GM12878 (cell line): ENCODE results near the gene LGALS1. TPM values are rescaled to one million over a fixed set of nuclear protein-coding genes. Genes with fewer than 3 reads are reported as not detected.

Experiments used
- ATF2 ChIP-seq: IDR thresholded peaks from 2 replicates; pipeline ENCODE4 v1.6.1; 2012; ENCODE audit warnings: low read length, inconsistent platforms
- BCLAF1 ChIP-seq: fragments of 450-650 bp; IDR thresholded peaks from 2 replicates; pipeline ENCODE4 v1.6.1; 2017; ENCODE audit warnings: antibody characterized with exemption, mild to moderate bottlenecking, moderate library complexity
- CEBPZ ChIP-seq: fragments of 150-350 bp; IDR thresholded peaks from 2 replicates; pipeline ENCODE4 v1.6.1; 2016; ENCODE audit warnings: low read depth, low read length
- EED ChIP-seq: sonication (generic); IDR thresholded peaks from 2 replicates; pipeline ENCODE4 v1.6.1; 2016; ENCODE audit warnings: antibody characterized with exemption, low read depth
- EGR1 ChIP-seq, 2 experiments: IDR thresholded peaks; 1 replicate in 1 of 2; 2 replicates in 1 of 2; pipeline ENCODE4 v1.6.1; 2011 to 2012; ENCODE audit warnings: low read depth in 2 of 2, low read length in 2 of 2, borderline replicate concordance in 1 of 2, mild to moderate bottlenecking in 1 of 2, moderate library complexity in 1 of 2
- HCFC1 ChIP-seq: fragments of 150-350 bp; IDR thresholded peaks from 2 replicates; pipeline ENCODE4 v1.6.1; 2014; ENCODE audit warnings: low read length
- IRF3 ChIP-seq: fragments of 450-650 bp; IDR thresholded peaks from 2 replicates; pipeline ENCODE4 v1.6.1; 2014; ENCODE audit warnings: mild to moderate bottlenecking
- JUNB ChIP-seq: IDR thresholded peaks from 2 replicates; pipeline ENCODE4 v1.6.1; 2016; ENCODE audit warnings: antibody characterized with exemption, mild to moderate bottlenecking
- NKRF ChIP-seq: fragments of 450-650 bp; conservative IDR thresholded peaks from 2 replicates; pipeline ENCODE4 v1.6.1; 2017; ENCODE audit warnings: mild to moderate bottlenecking, moderate library complexity
- NR2C1 ChIP-seq: fragments of 450-650 bp; IDR thresholded peaks from 2 replicates; pipeline ENCODE4 v1.6.1; 2017; ENCODE audit warnings: antibody characterized with exemption, mild to moderate bottlenecking, moderate library complexity
- PBX3 ChIP-seq: IDR thresholded peaks from 2 replicates; pipeline ENCODE4 v1.6.1; 2011; ENCODE audit warnings: mild to moderate bottlenecking, low read depth, low read length, moderate library complexity; ENCODE audit not compliant: insufficient replicate concordance
- RBBP5 ChIP-seq: fragments of 200-600 bp; sonication (generic); conservative IDR thresholded peaks from 2 replicates; pipeline ENCODE4 v1.6.1; 2016
- SMAD5 ChIP-seq: IDR thresholded peaks from 2 replicates; pipeline ENCODE4 v1.6.1; 2016; ENCODE audit warnings: antibody characterized with exemption, low read depth
- STAT1 ChIP-seq: fragments of 450-650 bp; conservative IDR thresholded peaks from 2 replicates; pipeline ENCODE4 v1.6.1; 2014; ENCODE audit warnings: antibody characterized with exemption, mild to moderate bottlenecking
- YY1 ChIP-seq: IDR thresholded peaks from 2 replicates; pipeline ENCODE4 v1.6.1; 2011; ENCODE audit warnings: low read depth, mild to moderate bottlenecking, low read length
- ZNF24 ChIP-seq: fragments of 450-650 bp; IDR thresholded peaks from 2 replicates; pipeline ENCODE4 v1.6.1; 2017; ENCODE audit warnings: antibody characterized with exemption, mild to moderate bottlenecking
- polyA plus RNA-seq, 11 experiments: library from polyadenylated mRNA; depleted of rRNA in 4 of 11; unstranded in 6 of 11; stranded (reverse) in 5 of 11; fragments of >200 nt; fragmentation: Nextera tagmentation in 4 of 11; fragmentation: Illumina TruSeq in 1 of 11; extraction: Ambion mirVana in 4 of 11; extraction: Trizol in 1 of 11; gene quantifications; 1 replicate in 1 of 11; 2 replicates in 10 of 11; pipeline versions ENCODE4 v1.2.1 to v1.2.3, GENCODE V29; 2011 to 2016; ENCODE audit warnings: inconsistent platforms in 2 of 11, missing spikeins in 2 of 11, low read depth in 1 of 11
- total RNA-seq, 4 experiments: library from RNA; depleted of rRNA in 3 of 4; stranded (reverse); fragments of >200 nt in 3 of 4; fragmentation: Illumina TruSeq in 1 of 4; extraction: Trizol in 1 of 4; gene quantifications; 2 replicates each; pipeline versions ENCODE4 v1.2.1 to v1.2.3, GENCODE V29; 2013 to 2021

The LGALS1 gene
- total and polyA plus RNA-seq, 10 of the 15 experiments (the other 5 are each of a cell fraction or from before 2014, with no cell fraction given) = 312 to 1,889 (median 706) TPM

DNA sequence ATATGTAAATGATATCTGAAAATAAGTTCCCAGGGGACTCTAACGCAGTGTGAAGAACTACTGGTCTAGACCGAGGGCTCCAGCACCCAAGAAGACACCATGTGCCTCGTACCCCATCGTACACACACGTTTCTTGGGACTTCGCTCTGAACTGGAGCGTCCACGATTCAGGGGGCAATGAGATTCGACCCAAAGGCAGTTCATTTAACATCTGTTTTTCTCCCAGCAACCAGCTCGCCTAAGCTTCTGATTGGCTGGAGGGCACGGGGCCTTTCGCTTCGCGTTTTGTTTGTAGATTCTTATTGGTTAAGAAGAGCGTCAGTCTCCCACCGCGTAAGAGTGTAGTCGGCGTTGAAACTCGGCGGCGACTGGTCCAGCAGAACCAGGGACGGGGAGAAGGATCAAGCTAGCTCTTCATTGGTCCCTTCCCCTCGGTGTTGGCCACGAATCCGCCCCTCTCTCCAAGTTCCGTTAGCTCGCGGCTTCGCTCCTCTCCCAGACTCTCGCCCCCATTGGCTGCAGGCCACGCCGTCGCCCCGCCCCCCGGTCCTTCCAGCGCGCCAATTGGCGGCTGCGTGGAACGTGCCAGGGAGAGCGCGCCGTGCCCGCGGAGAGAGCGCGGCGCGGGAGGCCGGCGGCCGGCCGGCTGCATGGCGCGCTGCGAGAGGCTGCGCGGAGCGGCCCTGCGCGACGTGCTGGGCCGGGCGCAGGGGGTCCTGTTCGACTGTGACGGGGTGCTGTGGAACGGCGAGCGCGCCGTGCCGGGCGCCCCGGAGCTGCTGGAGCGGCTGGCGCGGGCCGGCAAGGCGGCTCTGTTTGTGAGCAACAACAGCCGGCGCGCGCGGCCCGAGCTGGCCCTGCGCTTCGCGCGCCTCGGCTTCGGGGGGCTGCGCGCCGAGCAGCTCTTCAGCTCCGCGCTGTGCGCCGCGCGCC, 17.0 kb upstream of the LGALS1 start, which contains the start of gene PDXP (continued):
- peak; percentile 99 for TF ChIP-seq PBX3
- peak; percentile 94 for TF ChIP-seq IRF3
- no peak for TF ChIP-seq EGR1 (IDR thresholded peaks at IDR 0.05; ENCODE audit: borderline replicate concordance in 1 of 2, low read depth in 2 of 2, low read length in 2 of 2)
- no peak for TF ChIP-seq JUNB
- TF ChIP-seq NKRF = peak; percentile 95
- TF ChIP-seq RBBP5 = no peak
- no peak for TF ChIP-seq ZNF24
- no peak for TF ChIP-seq SMAD5
- peak; percentile 73 for TF ChIP-seq YY1
- 0 out of 2 replicates have a peak, but pooled peaks have one; percentile 44 for TF ChIP-seq BCLAF1
- TF ChIP-seq EED = no peak
- TF ChIP-seq NR2C1 = peak; percentile 24; the same call in 1 of the 2 replicates
- TF ChIP-seq CEBPZ = peak; percentile 83
- TF ChIP-seq ATF2 = no peak
- no peak for TF ChIP-seq HCFC1
- peak; percentile 72; the same call in 1 of the 2 replicates for TF ChIP-seq STAT1
